ENCODE data around the gene FKBP4.

GRCh38 chr12:2834581-2835491, 40.1 kb downstream of the FKBP4 start, which contains the start of gene NRIP2:
- TF ChIP-seq POLR2AphosphoS5 (IDR thresholded peaks at IDR 0.05; ENCODE audit: insufficient read depth, low read depth, low read length) (no peak), POLR2A (IDR thresholded peaks at IDR 0.05; ENCODE audit: low read depth, low read length) (no peak), JUN (IDR thresholded peaks at IDR 0.05; ENCODE audit: borderline replicate concordance, insufficient read depth, insufficient read length, low read depth) (no peak)
- TF ChIP-seq, protein P1, sequence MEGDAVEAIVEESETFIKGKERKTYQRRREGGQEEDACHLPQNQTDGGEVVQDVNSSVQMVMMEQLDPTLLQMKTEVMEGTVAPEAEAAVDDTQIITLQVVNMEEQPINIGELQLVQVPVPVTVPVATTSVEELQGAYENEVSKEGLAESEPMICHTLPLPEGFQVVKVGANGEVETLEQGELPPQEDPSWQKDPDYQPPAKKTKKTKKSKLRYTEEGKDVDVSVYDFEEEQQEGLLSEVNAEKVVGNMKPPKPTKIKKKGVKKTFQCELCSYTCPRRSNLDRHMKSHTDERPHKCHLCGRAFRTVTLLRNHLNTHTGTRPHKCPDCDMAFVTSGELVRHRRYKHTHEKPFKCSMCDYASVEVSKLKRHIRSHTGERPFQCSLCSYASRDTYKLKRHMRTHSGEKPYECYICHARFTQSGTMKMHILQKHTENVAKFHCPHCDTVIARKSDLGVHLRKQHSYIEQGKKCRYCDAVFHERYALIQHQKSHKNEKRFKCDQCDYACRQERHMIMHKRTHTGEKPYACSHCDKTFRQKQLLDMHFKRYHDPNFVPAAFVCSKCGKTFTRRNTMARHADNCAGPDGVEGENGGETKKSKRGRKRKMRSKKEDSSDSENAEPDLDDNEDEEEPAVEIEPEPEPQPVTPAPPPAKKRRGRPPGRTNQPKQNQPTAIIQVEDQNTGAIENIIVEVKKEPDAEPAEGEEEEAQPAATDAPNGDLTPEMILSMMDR (IDR thresholded peaks at IDR 0.05; ENCODE audit: extremely low read depth in 1 of 2, insufficient read depth in 1 of 2, low read depth in 1 of 2, low read length in 2 of 2) = no peak
